ENCODE results near the gene CAPZA2. TPM values are rescaled to one million over a fixed set of nuclear protein-coding genes. Genes with fewer than 3 reads are reported as not detected.

Gene CAPZA2
- polyA plus RNA-seq, 1 experiment = 47.4 TPM

GRCh38 chr7:116834815-116835504, 27.4 kb upstream of the CAPZA2 start:
- TF ChIP-seq CTCF (IDR thresholded peaks at IDR 0.05; ENCODE audit: insufficient read depth, low read depth, low read length) = no peak
- no peaks in the 10 kb centered on the region for H3K36me3 ChIP-seq (ENCODE audit: control insufficient read depth, insufficient read depth, low read length)
- DNase-seq (ENCODE audit: low read depth) = no peak
- no peak overlapping the region for H3K4me3 ChIP-seq (ENCODE audit: low read depth, low read length)
- POLR2A ChIA-PET = no interaction called here
- CTCF ChIA-PET = no interaction called here
- no peaks in the 10 kb centered on the region for H3K27me3 ChIP-seq (ENCODE audit: control insufficient read depth, insufficient read depth, low read length)

- no peak for DNase-seq (ENCODE audit: low read depth)
- H3K4me3 ChIP-seq (ENCODE audit: low read depth, low read length) = no peak overlapping the region
- POLR2A ChIA-PET = no interaction called here
- H3K36me3 ChIP-seq (ENCODE audit: control insufficient read depth, insufficient read depth, low read length) = no peaks in the 10 kb centered on the region
- no peaks in the 10 kb centered on the region for H3K27me3 ChIP-seq (ENCODE audit: control insufficient read depth, insufficient read depth, low read length)
- no peak for TF ChIP-seq CTCF (IDR thresholded peaks at IDR 0.05; ENCODE audit: insufficient read depth, low read depth, low read length)
- CTCF ChIA-PET = interaction anchor here (1.1 to 1.5 kb wide), 2 partner anchors 13 to 244 kb away, joined by 3 to 5 read pairs; no protein-coding TSS in a partner anchor
These were observed 26.3 kb upstream of the CAPZA2 start for GRCh38 chr7:116836048-116836447.

- H3K36me3 ChIP-seq (ENCODE audit: control insufficient read depth, insufficient read depth, low read length) = no peaks in the 10 kb centered on the region
- ChIA-PET CTCF (interaction anchor here (1.1 to 1.5 kb wide), 2 partner anchors 14 to 245 kb away, joined by 3 to 5 read pairs; no protein-coding TSS in a partner anchor), POLR2A (no interaction called here)
- TF ChIP-seq CTCF (IDR thresholded peaks at IDR 0.05; ENCODE audit: insufficient read depth, low read depth, low read length) = no peak
- peaks cover 2% of the 10 kb centered on the region; the same call in 1 of the 2 replicates for H3K27me3 ChIP-seq (ENCODE audit: control insufficient read depth, insufficient read depth, low read length)
- no peak overlapping the region for H3K4me3 ChIP-seq (ENCODE audit: low read depth, low read length)
- no peak for DNase-seq (ENCODE audit: low read depth)
These were observed 25.5 kb upstream of the CAPZA2 start for GRCh38 chr7:116836911-116837310.

- POLR2A ChIA-PET = no interaction called here
- Histone ChIP-seq H3K36me3 (ENCODE audit: control insufficient read depth, insufficient read depth, low read length) (no peaks in the 10 kb centered on the region), H3K27me3 (ENCODE audit: control insufficient read depth, insufficient read depth, low read length) (peaks cover 2% of the 10 kb centered on the region; the same call in 1 of the 2 replicates), H3K4me3 (ENCODE audit: low read depth, low read length) (no peak overlapping the region)
- CTCF ChIA-PET = no interaction called here
- TF ChIP-seq CTCF (IDR thresholded peaks at IDR 0.05; ENCODE audit: insufficient read depth, low read depth, low read length) = no peak
- DNase-seq (ENCODE audit: low read depth) = no peak
These were observed 24.8 kb upstream of the CAPZA2 start for GRCh38 chr7:116837586-116837985.

- Histone ChIP-seq H3K36me3 (ENCODE audit: control insufficient read depth, insufficient read depth, low read length) (no peaks in the 10 kb centered on the region), H3K27me3 (ENCODE audit: control insufficient read depth, insufficient read depth, low read length) (peaks cover 6% of the 10 kb centered on the region), H3K4me3 (ENCODE audit: low read depth, low read length) (no peak overlapping the region)
- POLR2A ChIA-PET = no interaction called here
- no peak for DNase-seq (ENCODE audit: low read depth)
- CTCF ChIA-PET = interaction anchor here (1.2 kb wide), 1 partner anchor 12 kb away, joined by 3 read pairs; no protein-coding TSS in a partner anchor
- TF ChIP-seq CTCF (IDR thresholded peaks at IDR 0.05; ENCODE audit: insufficient read depth, low read depth, low read length) = no peak
These were observed 22.1 kb upstream of the CAPZA2 start for GRCh38 chr7:116840256-116840655.

Data from BJ (cell line).